NCI-H748 (cell line): ENCODE data around the gene CAPZA1.

Experiments used
- DNase-seq: peaks from one replicate; lab custom pipeline; 2025; ENCODE audit not compliant: unreplicated experiment; lab: John Stamatoyannopoulos, UW

The CAPZA1 gene

DNA sequence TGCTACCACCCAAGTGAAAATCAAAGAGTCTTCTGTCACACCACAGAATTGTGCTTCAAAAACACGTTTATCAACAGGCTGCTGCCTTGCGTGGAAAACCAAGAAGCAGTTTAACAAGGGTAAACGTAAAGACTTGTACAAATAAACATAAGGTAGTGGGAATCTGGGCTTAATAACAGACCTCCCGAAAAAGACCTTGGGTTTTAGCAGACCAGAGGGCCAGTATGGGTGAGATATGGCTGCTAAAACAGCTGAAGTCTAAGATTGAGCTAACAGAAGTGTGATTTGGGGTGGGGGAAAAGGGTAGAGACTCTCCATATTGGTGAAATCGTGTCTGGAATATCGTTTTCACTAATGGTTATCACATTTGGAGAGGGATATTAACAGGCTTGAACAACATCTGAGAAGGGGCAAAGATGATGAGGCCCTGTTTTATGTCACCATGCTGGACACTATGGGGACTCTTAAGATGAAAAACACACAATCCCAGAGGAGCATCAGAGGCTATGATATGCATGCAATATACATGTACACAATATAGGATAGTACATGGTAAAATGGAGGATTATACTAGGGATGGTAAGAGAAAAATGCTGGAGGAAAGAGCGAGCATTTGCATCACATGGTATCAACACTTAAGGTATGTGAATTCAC, 56.2 kb downstream of the CAPZA1 start:
- no peak for DNase-seq

- no peak for DNase-seq
Observed at GRCh38 chr1:112676543-112676942, 56.9 kb downstream of the CAPZA1 start.

GRCh38 chr1:112677501-112677900, 57.9 kb downstream of the CAPZA1 start:
- DNase-seq = no peak

DNA sequence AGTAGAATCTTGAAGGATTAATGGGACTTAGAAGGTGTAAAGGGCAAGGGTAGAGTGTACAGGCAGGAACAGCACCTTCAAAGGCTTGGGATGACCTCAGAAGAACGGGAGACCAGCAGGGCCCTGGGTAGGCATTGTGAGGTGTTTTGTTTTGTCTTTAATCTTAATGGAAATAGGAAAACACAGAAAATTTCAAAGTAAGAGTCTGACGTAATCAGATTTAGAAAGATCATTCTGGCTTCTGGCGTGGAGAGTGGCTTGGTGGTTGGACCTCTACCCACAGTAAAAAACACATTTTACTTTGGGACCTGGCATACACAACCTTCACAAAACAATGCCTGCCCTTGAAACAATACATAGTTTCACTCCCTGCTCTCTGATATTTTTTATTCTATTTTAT, 59.0 kb downstream of the CAPZA1 start:
- no peak for DNase-seq

GRCh38 chr1:112685913-112686312, 66.3 kb downstream of the CAPZA1 start:
- no peak for DNase-seq

DNA sequence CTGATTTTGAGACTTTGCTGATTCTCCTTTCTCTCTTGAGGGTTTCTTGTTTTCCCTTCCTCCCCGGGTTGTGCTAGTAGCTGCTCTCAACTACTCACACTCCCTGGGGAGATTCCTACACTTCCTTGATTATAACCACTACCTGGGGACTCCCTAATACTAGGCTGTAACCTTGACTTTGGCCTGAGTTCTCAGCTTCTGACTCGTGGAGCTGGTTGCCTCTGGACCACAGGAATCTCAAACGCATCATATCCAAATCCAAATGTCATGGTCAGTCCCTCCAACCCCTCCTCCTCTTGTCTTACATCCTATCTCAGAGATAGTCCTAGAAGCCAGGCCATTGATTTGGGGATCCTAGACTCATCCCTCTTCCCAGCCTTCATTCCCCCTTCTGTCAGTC, 66.8 kb downstream of the CAPZA1 start:
- DNase-seq = no peak

DNA sequence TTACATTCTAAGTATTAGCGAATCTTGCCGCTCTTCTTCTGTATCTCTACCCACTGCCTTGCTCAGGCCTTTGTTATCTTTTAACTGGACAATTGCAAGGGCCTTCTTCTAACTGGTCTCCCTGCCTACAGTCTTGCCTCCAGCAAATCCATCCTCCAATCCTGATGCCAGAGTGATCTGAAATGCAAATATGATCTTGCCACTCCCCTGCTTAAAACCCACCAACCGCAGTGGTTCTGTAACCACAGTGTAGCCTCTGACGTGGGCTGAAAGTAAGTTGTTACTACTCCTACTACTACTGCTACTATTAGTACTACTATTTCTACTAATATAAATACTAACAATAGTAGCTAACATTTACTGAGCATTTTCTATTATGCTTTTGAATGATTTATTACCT, 67.2 kb downstream of the CAPZA1 start:
- no peak for DNase-seq

GRCh38 chr1:112687361-112687760, 67.7 kb downstream of the CAPZA1 start:
- DNase-seq = no peak

- DNase-seq = no peak
Observed at GRCh38 chr1:112687785-112688496, 68.3 kb downstream of the CAPZA1 start.

- DNase-seq = no peak
Observed at GRCh38 chr1:112688781-112689193, 69.2 kb downstream of the CAPZA1 start.

DNA sequence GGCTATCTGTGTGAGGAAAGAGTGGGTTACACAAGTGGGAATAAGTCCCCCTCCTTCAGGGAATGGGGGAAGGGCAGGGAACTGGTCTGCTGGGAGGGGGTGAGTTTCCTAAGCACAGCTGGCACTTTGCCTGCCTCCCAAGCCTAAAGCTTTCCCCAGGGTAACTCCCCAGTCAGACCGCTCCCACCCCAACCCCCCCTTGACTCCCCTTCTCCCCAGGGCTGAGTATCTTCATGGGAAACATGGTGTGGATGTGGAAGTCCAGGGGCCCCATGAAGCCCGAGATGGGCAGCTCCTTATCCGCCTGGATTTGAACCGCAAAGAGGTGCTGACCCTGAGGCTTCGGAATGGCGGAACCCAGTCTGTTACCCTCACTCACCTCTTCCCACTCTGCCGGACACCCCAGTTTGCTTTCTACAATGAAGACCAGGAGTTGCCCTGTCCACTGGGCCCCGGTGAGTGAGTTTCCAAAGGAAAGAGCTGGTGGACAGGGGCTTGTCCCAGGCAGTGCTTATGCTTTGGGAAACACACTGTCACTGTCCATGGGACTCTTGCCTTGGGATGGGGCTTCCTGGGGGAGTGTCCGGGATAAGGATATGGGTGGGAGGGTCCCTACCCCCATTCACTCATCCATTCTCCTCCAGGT, 69.7 kb downstream of the CAPZA1 start:
- no peak for DNase-seq

DNA sequence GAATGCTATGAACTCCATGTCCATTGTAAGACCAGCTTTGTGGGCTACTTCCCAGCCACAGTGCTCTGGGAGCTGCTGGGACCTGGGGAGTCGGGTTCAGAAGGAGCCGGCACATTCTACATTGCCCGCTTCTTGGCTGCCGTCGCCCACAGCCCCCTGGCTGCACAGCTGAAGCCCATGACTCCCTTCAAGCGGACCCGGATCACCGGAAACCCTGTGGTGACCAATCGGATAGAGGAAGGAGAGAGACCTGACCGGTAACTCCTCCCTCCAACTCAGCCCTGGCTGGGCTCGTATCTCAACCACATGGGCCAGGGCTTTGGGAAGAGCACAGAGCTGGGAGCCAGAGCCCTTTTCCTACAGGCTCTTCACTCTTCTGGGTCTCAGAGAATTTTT, 70.2 kb downstream of the CAPZA1 start:
- no peak for DNase-seq

DNA sequence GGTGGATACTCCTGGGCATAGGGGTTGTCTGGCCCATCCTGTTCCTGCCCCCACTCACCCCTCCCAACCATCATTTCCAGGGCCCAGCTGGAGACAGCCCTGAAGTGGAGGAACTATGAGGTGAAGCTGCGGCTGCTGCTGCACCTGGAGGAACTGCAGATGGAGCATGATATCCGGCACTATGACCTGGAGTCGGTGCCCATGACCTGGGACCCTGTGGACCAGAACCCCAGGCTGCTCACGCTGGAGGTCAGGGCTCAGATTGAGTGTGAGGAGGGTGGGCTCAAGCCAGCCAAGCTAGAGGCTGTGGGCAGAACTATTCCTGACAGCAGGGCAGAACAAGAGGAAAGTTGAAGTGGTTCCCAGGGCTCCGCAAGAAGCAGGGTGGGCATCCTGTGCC, 73.0 kb downstream of the CAPZA1 start:
- no peak for DNase-seq

DNA sequence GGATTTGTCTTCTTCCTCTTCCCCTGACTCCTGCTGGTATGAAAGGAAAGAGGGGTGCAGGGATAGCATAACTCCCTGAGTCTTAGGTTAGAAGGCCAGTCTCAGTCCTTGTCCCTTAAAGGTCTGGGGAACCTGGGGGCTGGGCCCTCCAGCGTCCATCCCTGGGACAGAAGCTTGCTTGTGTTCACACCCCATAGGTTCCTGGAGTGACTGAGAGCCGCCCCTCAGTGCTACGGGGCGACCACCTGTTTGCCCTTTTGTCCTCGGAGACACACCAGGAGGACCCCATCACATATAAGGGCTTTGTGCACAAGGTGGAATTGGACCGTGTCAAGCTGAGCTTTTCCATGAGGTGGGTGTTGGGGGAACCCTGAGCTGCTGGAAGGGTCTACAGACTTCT, 74.2 kb downstream of the CAPZA1 start:
- DNase-seq = no peak

DNA sequence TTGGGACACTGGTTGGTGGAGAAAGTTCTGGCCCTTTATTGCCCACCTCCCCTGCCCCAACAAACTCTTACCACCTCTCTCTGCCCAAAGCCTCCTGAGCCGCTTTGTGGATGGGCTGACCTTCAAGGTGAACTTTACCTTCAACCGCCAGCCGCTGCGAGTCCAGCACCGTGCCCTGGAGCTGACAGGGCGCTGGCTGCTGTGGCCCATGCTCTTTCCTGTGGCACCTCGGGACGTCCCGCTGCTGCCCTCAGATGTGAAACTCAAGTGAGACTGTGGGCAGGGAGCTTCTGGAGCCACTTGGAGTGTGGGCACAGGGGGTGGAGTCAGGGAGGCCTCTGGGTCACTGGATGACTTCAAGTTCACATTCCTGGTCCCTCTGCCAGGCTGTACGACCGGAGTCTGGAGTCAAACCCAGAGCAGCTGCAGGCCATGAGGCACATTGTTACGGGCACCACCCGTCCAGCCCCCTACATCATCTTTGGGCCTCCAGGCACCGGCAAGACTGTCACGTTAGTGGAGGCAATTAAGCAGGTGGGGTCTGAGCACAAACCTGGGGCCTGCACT, 74.8 kb downstream of the CAPZA1 start:
- DNase-seq = no peak

GRCh38 chr1:112695276-112695675, 75.6 kb downstream of the CAPZA1 start:
- no peak for DNase-seq

DNA sequence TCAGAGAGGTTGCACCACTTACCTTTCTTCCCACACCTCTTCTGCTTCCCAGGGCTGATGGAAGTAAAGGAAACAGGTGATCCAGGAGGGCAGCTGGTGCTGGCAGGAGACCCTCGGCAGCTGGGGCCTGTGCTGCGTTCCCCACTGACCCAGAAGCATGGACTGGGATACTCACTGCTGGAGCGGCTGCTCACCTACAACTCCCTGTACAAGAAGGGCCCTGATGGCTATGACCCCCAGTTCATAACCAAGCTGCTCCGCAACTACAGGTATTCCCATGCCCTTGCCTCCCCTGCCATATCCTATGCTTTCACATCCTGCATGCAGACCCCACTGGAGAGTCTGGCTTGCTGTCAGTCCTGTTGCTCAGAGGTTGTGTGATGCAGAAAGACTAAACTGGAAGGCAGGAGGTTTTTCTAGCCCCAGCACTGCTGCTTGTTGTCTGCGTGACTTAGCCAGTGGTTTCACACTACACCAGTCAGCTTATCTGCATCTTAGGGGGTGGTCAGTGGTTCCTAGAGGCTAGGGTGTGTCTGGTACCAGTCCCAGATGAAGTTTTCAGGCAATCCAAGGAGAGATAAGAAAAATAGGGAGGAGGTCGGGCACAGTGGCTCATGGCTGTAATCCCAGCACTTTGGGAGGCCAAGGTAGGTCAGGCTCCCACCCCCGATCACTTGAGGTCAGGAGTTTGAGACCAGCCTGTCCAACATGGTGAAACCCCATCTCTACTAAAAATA, 77.1 kb downstream of the CAPZA1 start:
- no peak for DNase-seq

GRCh38 chr1:112697781-112698201, 78.2 kb downstream of the CAPZA1 start:
- DNase-seq = no peak

DNA sequence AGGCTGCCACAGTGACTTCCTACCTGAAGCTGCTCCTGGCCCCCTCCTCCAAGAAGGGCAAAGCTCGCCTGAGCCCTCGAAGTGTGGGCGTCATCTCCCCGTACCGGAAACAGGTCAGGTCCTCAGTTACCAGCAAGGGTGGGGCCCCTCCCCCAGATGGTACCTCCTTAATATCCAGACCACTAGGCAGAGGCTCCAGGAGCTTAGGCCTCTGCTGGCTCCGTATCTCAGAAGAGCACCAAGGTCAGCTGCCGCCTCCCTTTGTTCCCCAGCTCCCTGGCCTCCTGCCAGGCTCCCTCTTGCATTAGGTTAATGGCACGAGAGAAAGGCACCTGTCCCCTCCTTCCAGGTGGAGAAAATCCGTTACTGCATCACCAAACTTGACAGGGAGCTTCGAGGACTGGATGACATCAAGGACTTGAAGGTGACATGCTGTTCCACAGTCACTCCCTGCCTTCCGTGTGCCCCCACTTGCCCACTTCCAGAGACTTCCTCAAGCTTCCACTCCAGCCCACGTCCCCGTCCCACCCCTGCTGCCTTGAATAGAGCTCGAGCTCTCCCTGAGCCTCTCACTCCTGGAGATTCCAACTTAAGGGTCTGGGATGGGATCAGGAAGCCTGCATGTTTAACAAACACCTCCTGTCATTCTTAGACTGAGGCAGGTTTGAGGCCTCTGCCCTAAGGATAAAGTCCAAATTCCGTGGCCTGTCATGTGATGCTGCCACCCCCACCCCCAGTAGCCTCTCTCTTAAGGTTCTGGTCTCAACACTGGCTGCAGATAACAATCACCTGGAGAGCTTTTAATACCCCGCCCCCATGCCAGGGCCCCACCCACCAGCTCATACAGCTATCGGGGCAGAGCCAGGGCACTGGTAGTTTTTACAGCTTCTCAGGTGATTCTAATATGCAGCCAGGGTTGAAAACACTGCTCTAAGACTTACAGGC, 79.0 kb downstream of the CAPZA1 start:
- peak; percentile 47 for DNase-seq

- DNase-seq = no peak
Observed at GRCh38 chr1:112699425-112700144, 80.0 kb downstream of the CAPZA1 start.
